DND-41 (cell line): ENCODE measurements around the gene PRCP.
"Not testable (repeated sequence)": the region's sequence is repeated elsewhere in the genome, so short reads cannot be mapped to it uniquely, and the experiment has no call there.

Source experiments
- ATAC-seq: fragments of 200-7000 bp; cut with Tn5 transposase; 3 replicates; pipeline ENCODE4 v1.9.1; 2021; ENCODE audit warnings: low read depth; ENCODE audit not compliant: insufficient read depth
- DNase-seq: peaks from one replicate; pipeline ENCODE4 v3.0.0-alpha.2; 2020
- H2AFZ ChIP-seq: 2 replicates; pipeline ENCODE4 v1.6.0; 2012; ENCODE audit warnings: low read depth, low read length
- H3K27ac ChIP-seq: 2 replicates; pipeline ENCODE4 v1.5.1; 2012; ENCODE audit warnings: low read length, inconsistent platforms
- H3K27me3 ChIP-seq: fragments of 200-600 bp; sonication (generic); 2 replicates; pipeline ENCODE4 v1.6.0; 2012; ENCODE audit warnings: low read length, mild to moderate bottlenecking, inconsistent platforms; ENCODE audit not compliant: insufficient read depth, poor library complexity
- H3K36me3 ChIP-seq: 2 replicates; pipeline ENCODE4 v1.5.1; 2012; ENCODE audit warnings: low read length, inconsistent platforms; ENCODE audit not compliant: insufficient read depth
- H3K4me1 ChIP-seq: 2 replicates; pipeline ENCODE4 v1.5.1; 2012; ENCODE audit warnings: mild to moderate bottlenecking, low read length; ENCODE audit not compliant: insufficient read depth
- H3K4me2 ChIP-seq: 2 replicates; pipeline ENCODE4 v1.6.0; 2012; ENCODE audit warnings: mild to moderate bottlenecking, moderate library complexity, low read length, inconsistent platforms; ENCODE audit not compliant: insufficient read depth
- H3K4me3 ChIP-seq, 2 experiments: fragments of 200-600 bp in 1 of 2; shearing (Covaris generic) in 1 of 2; 2 replicates each; pipeline ENCODE4 v1.5.1; 2012 to 2016; ENCODE audit warnings: inconsistent platforms in 2 of 2, low read length in 2 of 2, mild to moderate bottlenecking in 2 of 2, low read depth in 1 of 2, moderate library complexity in 1 of 2
- H3K79me2 ChIP-seq: 2 replicates; pipeline ENCODE4 v1.6.0; 2012; ENCODE audit warnings: low read length, inconsistent platforms; ENCODE audit not compliant: insufficient read depth
- H3K9ac ChIP-seq: 2 replicates; pipeline ENCODE4 v1.6.0; 2012; ENCODE audit warnings: low read depth, mild to moderate bottlenecking, inconsistent platforms, low read length, moderate library complexity
- H3K9me3 ChIP-seq: 2 replicates; pipeline ENCODE4 v1.5.1; 2012; ENCODE audit warnings: low read length, moderate library complexity, mild to moderate bottlenecking, inconsistent platforms; ENCODE audit not compliant: insufficient read depth, severe bottlenecking
- H4K20me1 ChIP-seq: 2 replicates; pipeline ENCODE4 v1.6.0; 2012; ENCODE audit warnings: low read length; ENCODE audit not compliant: insufficient read depth
- CTCF ChIP-seq: IDR thresholded peaks from 2 replicates; pipeline ENCODE4 v1.5.1; 2012; ENCODE audit warnings: borderline replicate concordance, low read length, moderate library complexity, mild to moderate bottlenecking; ENCODE audit not compliant: poor library complexity, severe bottlenecking; ENCODE audit errors: extremely low read depth
- EZH2 ChIP-seq: IDR thresholded peaks from 3 replicates; pipeline ENCODE4 v1.6.1; 2012; ENCODE audit warnings: borderline replicate concordance, low read depth, mild to moderate bottlenecking, moderate library complexity, low read length, inconsistent platforms; ENCODE audit not compliant: severe bottlenecking

PRCP gene

GRCh38 chr11:82944198-82944597 lies 44.0 kb upstream of the PRCP start:
- Histone ChIP-seq H3K27ac (no peak overlapping the region), H3K9ac (no peak overlapping the region), H2AFZ (no peak overlapping the region), H3K9me3 (no peaks in the 10 kb centered on the region), H4K20me1 (no peaks in the 10 kb centered on the region), H3K4me2 (no peak overlapping the region), H3K27me3 (no peaks in the 10 kb centered on the region), H3K4me1 (no peaks in the 10 kb centered on the region), H3K4me3 (no peak overlapping the region), H3K36me3 (no peaks in the 10 kb centered on the region), H3K79me2 (no peaks in the 10 kb centered on the region)
- ATAC-seq (no peak), DNase-seq (no peak)
- TF ChIP-seq CTCF (no peak), EZH2 (no peak)

GRCh38 chr11:82943430-82943829 lies 43.2 kb upstream of the PRCP start:
- DNase-seq, ATAC-seq, H3K36me3 ChIP-seq, H3K4me2 ChIP-seq, H2AFZ ChIP-seq, H3K4me3 ChIP-seq, H3K9ac ChIP-seq, H3K79me2 ChIP-seq, H3K27me3 ChIP-seq, H3K4me1 ChIP-seq, H4K20me1 ChIP-seq, H3K9me3 ChIP-seq, H3K27ac ChIP-seq: not testable (repeated sequence)

GRCh38 chr11:82942376-82942775 lies 42.1 kb upstream of the PRCP start:
- no peak for ATAC-seq

GRCh38 chr11:82939456-82939855 lies 39.2 kb upstream of the PRCP start:
- Histone ChIP-seq H3K79me2 (no peaks in the 10 kb centered on the region), H3K4me3 (no peak overlapping the region), H3K9ac (no peak overlapping the region), H3K9me3 (no peaks in the 10 kb centered on the region), H3K27ac (no peak overlapping the region), H3K36me3 (no peaks in the 10 kb centered on the region), H3K4me1 (no peaks in the 10 kb centered on the region), H3K4me2 (no peak overlapping the region), H3K27me3 (peaks cover 6% of the 10 kb centered on the region), H2AFZ (no peak overlapping the region), H4K20me1 (no peaks in the 10 kb centered on the region)
- DNase-seq (no peak), ATAC-seq (no peak)
- TF ChIP-seq CTCF (no peak), EZH2 (no peak)

More at GRCh38 chr11:82942376-82942775, 42.1 kb upstream of the PRCP start:
- Histone ChIP-seq H3K4me1 (no peaks in the 10 kb centered on the region), H3K9ac (no peak overlapping the region), H2AFZ (no peak overlapping the region), H4K20me1 (no peaks in the 10 kb centered on the region), H3K27me3 (no peaks in the 10 kb centered on the region), H3K79me2 (no peaks in the 10 kb centered on the region), H3K4me3 (no peak overlapping the region), H3K9me3 (no peaks in the 10 kb centered on the region), H3K27ac (no peak overlapping the region), H3K4me2 (no peak overlapping the region), H3K36me3 (no peaks in the 10 kb centered on the region)
- DNase-seq, result no peak
- TF ChIP-seq EZH2 (no peak), CTCF (no peak)
